Right hindlimb (tissue), 1 donor: ENCODE data around the gene LZTR1.
"Not testable (repeated sequence)": the region's sequence is repeated elsewhere in the genome, so short reads cannot be mapped to it uniquely, and the experiment has no call there.

ENCODE experiments used
- DNase-seq: peaks from one replicate; pipeline ENCODE4 v3.0.0-alpha.2; 2018

The LZTR1 gene

DNA sequence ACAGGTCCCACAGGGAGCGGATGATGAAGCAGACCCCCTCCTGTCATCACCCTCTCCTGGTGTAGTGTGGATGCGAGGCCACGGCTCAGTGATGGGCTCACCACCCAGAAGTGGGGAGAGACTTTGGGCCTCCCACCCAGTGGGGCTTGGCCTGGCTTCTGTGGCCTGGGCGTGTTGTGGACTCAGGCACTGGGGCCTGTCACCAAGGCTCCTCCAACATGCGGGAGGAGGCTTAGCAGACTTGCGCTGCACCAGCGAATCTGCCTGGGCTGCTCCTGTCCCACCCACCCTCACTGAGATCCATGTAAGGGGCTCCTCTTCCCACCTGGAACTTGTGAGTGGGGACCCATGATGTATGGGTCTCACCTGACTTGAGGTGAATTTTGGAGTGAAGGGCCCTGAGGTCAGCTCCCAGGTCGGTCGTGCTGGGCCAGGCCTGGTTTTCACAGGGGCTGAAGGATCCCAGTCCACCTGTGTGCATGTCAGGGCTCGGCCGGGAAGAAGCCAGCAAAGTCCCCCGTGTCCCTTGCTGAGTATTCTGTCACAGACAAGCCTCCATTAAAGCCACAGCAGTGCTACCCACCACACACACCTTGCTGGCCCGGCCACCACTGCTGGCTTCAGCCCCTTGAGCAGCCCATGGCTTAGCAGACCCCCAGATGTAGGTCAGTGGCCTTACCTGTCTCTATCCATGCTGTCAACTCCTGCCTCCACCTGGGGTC lies 15.6 kb downstream of the LZTR1 start:
- no peak for DNase-seq

DNA sequence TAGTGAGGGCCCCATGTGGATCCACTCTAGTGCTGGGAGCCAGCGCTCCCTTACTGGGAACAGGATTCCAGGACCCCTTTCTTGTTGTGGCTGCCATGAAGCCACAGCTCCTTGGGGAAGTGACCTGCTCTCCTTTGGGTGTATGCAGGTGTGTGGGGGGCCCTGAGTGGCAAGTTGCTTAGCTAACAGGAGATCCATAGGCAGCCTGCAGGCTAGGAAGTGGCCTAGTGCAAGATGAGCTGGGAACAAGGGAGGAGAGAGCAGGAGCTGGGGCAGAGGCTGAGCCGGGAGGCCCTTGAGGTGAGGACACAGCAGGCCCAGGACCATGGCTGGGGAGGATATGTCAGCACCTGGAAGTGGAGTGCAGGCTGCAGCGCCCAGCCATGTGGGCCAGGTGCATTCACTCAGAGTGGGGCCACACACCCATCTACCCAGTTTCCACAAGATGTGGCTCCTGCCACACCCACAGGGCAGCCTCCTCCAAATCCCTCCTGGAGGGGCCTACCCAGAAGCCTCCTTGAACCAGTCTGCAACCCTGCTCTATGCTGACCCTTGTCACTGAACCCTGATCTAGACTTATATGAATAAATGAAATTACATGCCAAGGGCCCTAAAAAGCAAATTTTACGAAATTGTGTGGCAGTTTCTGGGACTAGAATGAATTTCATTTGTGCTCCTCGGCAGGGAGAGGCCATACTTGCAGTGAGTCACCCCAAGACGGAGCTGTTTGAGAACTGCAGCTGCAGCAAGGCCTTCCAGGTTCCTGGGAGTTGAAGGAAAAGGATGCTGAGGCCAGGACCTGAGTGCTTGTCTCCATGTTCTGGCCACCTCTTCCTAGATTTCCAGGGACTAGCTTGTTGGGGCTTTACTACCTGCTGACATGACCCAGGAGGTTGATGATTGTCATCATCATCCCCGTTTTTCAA lies 16.6 kb downstream of the LZTR1 start:
- DNase-seq = no peak

DNA sequence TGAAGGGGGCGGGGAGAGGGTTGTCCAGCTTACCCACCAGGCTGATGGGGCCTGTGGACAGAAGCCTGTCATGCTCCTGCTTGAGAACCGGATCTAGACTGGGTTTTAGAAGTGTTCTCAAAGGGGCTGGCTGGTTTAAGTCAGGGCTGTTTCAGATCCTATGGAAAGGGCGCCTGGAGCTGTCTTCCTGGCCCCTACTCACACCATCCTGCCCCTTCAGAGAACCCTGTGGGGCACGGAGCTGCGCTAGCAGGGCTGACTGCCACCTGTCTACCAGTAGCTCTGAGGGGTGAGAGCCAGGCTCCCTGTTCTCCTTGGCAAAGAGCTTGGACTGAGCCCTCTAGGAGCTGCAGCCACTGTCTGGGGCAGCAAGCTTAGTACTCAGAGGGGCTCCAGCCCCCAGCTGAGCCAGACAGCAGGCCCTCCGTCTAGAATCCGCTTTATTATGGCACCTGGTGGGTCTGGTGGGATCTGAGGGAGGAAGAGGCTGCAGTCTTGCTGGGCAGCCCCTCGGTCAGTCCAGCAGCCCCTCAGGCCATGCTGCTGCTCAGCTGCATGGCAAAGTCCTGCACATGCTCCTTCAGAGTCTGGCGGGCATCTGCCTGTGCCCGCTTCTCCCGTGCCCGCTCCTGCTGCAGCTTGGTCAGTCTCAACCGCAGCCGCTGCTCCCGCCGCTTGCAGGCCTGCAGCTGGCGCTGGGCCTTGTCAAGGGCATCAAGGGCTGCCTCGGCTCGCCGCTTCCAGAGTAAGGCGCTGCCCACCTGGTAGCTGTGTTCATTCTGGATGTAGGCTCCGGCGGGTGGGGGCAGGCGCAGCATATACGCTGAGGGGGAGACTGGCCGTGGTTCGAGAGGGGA lies 17.5 kb downstream of the LZTR1 start:
- DNase-seq = no peak

DNA sequence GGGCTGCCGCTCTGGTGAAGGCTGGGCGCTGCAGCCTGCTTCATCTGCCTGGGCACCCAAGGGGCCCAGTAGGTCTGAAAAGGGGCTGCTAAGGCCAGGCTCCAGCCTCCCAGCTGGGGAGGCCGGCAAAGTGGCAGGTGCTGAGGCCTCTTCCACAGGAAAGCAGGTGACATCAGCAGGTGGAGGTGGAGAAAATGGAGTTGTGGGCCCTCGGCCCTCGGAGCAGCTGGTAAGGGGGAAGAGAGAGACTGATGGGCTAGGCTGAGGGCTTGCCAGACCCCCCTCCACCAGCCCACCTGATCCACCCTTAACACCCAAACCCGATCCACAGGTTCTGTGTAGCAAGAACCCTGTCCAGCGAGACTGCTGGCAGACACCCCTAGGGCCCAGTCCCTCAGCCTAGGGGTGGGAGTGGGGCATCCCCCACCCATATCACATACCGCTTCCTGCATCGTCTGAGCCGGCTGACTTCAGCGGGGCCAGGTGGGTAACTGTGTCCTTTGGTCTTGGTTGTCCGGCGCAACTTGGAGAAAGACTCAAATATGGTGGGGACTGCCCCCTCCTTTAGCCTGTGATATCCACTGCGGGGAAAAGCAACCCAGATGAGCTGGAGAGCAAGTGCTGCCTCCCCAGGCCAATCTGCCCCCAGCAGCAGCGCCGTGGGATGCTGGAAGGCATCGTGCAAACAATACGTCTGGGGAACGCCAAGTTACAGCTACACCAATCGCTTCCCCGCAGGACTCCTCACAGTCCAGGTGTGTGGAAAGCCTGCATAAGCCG lies 18.3 kb downstream of the LZTR1 start:
- no peak for DNase-seq

DNA sequence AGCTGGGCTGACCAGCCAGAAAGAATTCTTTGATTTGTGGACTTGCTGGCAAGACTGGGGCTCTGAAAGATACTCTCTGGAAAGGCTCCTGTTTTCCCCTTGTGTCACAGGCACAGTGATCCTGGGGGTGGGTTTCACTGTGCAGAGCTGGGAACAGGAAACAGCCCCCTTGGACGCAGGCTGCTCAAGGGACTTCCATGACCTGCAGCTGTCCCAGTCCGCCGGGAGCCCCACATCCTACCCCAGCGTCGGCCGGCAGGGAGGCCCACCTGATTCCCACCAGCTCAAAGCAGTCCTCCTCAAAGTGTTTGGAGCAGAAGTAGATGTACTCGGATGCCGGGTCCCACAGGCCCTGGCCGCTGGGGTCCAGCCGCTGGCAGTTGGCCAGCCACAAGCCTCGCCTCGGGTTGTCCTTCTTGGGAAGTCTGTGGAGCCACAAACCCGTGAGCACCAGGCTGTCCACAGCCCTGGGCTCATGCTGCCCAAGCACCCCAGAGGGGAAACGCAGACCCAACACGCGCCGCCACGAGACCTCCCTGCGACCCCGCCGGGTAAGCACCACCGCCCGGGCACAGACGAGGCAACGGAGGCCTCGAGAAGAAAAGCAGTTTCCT lies 19.0 kb downstream of the LZTR1 start:
- DNase-seq = no peak

DNA sequence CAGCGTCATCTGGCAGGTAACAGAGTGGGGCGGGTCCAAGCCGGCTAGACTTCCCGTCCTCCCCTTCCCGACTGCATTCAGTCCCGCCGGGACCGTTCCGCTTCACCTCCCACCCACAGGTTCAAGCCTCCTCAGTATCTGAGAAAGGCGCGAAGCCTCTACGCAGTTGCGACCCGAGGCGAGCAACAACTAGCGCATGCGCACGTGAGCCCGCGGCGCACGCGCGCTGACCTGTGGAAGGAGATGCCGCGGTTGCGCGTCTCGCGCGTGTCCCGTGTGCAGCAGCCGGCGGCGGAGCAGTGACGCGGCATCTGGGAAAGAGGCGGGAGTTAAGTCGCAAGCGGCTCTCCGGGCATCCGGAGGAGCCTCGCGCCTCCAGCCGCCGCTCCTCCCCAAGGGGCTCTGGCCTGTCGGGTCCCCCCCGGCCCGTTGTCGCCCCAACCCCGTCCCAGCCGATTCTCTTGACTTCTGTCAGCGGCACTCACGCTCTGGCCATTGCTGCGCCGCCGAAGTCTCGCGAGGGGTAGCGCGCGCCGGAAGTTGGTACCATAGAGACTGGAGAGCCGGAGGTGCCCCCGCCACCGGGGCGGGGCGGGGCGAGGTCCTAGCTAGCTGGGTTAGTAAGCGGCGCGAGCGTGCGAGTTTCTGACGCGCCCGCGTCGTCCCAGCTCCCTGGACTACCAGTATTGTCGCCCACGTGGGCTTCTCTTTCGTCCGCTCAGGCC lies 19.7 kb downstream of the LZTR1 start, which contains the start of gene THAP7:
Gene THAP7 (minus strand): TSS at position 518 of the 725 bp plus-strand sequence. CDS start 207 bp downstream, at position 311.
- DNase-seq = peak; percentile 97

DNA sequence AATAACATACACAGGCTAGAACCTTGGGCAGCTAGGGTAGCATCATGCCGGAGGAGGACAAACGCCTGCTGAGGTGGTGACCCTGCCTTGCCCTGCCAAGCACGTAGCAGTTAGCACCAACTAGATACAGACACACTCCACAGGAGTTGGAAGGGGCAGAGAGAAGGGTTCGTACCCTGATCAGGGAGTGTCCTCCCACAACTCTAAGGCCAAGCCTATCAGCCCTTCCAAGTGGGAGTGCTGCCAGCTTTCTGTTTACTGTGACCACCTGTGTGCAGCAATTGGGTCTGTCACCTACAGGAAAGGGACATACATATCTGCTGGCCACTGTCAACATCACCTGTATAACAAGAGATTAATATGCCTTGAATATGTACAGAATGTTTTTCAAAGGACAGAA lies 21.7 kb downstream of the LZTR1 start:
- no peak for DNase-seq

DNA sequence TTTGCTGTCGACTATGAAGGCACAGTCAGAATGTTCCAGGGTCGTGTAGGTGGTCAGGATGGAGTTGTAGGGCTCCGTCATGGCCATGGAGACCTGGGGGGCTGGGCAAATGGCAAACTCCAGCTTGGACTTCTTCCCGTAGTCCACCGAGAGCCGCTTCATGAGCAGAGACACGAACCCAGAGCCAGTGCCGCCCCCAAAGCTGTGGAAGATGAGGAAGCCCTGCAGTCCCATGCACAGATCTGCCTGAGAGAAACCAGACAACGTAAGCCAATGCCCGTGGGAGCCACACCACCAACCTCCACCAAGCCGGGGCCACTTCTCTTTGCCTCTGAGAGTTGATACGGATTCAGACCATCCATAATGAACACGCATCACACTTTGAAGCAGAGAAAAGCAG lies 27.1 kb downstream of the LZTR1 start:
- not testable (repeated sequence) for DNase-seq

DNA sequence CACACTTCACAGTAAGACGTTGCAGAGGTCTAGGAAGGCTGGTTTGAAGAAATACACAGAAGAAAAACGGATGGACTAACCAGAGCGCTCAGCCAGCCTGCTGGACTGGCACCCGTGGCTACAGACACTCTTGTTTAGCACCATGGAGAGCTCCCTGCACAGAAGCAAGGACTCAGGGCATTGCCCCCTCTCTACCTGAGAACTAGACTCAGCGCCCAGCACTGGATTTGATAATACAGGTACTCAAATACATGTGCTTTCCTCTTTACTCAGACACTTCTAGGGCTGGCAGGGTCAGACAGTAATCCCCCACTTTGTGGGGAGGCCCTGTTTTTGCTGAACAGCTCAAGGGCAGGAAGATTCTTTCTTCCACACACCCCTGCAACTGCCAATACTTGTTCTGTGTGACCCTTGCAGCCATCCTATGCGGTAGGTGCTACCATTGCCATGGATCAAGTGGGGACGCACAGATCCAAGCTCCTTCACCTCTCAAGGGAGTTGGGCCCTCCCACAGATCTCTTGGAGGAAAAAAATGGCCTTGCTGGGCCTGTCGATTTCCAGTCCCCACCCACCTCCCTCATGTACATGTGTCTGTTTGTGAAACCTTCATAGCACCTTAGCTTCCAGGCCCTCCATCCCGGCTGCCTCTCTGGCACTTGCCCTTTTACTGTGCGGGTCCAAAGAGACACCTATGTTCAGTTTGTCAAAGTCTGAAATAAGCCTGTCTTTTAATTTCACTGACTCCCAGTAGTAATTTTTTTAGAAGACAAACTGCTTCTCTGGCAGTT lies 27.7 kb downstream of the LZTR1 start:
- DNase-seq = no peak

DNA sequence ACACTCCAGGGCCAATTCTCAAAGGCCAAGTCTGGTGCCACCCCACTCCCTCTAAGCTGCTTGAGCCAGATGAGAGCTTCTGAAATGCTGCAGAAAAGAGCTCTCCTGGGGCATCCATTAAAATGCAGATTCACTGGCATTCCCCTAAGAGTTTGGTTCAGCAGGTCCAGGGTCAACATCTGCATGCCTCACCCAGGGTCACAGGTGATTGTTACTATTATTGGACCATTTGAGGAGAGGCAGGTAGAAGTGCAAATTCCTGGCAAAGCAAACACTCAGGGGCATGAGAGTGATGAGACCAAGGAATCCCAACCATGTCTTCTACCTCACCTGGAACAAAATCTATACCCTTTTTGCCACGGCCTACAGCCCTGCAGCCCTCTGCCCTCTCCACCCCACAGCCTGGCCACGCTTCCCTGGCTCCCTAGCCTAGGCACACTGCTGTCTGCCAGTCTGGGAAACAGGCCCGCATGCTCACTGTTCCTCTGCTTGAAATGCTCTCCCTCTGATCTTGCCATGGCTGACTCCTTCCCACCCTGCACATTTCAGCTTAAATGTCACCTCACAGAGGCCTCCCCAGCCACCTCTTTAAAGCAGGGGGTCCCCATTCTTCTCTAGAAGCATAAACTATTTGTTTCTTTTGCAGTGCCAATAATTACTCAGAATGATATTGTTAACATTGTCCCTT lies 28.5 kb downstream of the LZTR1 start:
- DNase-seq = no peak

DNA sequence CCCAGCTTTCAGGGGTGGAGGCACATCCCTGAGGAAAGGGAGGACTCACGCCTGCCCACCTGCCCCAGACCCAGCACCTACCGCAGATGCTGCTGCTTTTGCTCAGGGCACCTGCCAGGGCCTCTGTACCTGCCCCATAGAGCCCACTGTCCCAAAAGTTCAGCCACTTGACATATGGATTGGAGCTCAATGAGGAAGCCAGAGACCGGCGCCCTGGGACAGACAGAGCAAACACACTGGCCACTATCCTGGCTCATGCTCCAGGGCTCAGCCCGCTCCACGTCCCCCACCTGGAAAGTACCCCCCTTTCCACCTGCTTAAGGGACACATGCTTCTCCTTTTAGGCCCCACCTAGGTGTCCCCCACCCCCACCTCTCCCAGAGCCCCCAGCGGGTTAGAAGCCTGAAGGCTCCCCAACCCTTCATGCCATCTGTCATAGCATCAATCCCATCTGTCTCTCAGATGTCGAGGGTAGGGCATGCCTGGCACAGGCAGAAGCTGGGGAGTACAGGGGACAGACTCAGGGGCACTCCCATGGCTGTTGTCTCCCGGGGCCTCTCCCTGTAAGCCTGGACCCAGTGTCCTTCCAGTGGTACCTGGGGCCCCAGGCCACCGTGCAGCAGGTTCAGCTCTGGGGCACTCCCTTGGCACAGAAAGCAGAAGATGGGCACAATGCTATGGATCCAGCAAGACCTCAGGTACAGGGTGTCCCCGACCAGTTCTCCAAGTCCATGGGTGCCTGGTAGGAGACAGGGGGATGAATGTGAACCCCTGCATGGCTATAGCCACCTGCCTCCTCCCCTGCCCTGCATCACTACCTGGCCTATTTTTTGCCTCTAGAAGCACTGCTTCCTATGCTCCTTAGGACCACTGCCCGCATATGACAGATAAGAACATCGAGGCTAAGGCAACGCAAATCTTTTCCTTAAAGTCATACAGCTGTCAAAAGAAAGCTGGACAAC lies 30.6 kb downstream of the LZTR1 start:
- no peak for DNase-seq

DNA sequence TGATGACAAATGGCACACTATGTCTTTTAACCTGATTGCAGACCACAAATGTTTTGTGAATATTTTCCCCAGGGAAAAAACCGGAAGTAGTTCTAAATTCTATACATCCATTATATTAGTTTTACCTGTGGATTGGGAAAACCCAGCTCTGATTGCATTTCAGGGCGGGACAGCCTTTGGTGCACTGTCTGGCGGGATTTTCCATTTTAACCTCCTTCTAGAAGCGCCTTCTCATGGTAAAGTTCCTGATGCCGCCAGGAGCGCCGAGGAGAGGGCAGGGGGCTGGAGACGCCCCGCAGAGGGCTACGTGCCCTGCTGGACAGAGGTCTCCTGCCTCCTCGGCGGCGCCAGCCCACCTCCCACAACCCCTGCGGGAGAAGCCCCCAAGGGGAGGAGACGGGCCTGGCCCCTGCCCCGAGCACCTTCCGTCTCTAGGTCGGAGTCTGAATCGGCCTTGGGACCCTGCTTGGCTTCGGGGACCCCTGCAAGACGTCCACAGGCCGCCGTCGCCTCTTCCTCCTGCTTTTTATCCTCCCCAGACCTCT lies 31.6 kb downstream of the LZTR1 start:
- no peak for DNase-seq

DNA sequence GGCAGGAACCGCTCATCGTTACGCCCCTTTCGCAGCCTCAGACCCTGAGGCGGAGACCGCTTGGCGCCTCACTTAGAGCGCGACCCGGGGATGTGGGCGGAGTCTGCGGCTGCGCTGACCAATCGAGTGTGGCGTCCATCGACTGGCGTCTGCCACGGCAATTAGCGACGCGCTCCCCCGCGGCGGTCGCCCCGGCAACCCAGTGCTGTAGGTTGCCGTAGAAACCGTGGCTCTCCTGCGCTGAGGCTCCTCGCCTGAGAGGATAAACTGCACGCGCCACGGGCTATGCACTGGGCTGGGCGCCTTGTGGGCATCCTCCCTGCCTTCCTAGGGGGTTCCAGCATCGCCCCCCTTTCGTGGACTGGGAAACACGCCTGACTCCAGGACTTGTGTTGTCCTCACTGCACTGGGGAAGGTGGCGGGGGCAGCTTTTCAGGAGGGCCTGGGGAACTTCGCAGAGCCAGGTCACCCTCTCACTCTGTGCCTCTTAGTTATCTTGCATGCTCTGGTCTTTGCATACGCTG lies 32.2 kb downstream of the LZTR1 start:
- DNase-seq = peak; percentile 95

DNA sequence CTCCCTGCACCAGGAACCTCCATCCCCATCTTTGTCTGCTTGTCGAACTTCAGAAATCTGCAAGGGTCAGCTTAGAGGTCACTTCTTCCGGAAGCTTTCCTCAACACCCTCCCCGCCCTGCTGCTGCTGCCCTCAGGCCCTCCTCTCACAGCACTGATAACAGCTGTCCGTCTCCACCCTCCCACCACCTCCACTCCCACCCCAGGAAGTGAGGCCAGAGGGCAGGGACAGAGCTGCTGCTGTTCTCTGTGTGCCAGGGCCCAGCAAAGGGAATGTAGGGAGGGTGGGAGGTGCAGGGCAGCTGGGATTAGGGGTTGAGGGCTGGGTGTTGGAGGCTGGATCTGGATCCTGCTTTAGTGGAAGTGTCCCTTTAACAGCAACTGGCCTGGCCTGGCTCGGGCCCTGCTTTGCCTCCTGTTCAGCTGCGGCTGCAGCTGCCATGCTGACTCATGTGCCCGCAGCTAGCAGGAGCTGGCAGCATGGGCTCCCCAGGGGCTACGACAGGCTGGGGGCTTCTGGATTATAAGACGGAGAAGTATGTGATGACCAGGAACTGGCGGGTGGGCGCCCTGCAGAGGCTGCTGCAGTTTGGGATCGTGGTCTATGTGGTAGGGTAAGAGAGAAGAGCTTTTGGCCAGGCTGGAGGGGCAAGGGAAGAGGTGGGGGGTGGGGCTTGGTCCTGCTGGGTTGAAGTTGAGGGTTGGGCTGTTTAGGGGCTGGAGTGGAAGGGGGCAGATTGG lies 32.8 kb downstream of the LZTR1 start, which contains the start of gene P2RX6:
Gene P2RX6 (plus strand): TSS at position 440 of the 740 bp plus-strand sequence. CDS start 10 bp downstream, at position 450.
- peak; percentile 89 for DNase-seq

DNA sequence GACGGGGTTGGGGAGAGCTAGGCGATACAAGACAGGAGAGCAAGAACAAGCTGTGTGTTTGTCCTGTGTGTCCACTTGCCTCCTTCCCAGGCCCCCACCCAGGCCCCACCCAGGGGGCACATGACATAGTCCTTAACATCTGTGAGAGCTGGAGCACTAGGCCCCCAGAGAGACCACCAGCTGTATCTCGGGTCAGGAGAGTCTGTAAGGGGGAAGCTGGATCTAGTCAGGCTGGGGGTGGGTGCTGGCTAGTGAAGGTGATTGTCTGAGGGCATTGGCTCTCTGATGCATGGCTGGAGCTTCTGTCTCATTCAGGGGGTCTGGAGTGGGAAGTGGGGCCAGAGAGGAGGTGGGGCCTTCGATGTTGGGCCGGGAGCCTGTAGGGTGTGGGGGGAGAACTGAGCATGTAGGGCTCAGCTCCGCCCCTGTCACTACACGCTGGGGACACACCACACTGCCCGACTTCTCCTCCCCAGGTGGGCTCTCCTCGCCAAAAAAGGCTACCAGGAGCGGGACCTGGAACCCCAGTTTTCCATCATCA lies 33.4 kb downstream of the LZTR1 start:
- no peak for DNase-seq

DNA sequence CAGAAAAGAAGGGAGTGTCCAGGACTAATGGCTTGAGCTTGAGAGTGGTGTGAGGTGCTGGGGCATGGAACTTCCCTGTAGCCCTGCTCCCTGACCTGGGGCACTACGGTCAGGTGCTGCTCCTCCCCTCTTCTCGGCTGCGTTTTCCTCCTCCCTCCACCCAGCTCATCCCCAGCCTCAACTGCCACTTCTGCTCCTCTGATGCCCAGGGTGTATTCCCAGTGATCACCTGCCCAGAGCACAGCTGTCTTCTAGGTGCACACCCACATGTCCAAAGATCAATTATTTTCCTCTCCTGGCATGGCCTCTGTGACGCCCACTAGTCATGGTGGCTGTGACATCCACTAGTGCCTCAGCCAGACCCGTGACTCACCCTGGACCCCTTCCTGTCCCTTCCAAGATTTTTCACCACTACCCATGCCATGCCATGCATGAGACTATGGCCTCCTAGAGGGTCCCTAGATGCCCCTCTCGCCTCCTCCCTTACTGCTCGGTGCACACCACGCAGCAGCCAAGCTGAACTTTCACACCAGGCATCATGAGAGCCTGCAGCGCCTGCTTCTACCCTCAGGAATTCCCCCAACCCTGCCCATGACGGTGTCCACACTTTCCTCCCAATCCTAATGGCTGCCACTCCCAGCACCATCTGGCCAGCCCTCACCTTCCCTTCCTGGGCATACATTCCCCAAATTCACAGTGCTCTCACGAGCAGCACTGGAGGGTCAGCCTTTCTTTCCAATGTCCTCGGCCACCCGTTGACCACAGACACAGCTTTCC lies 34.7 kb downstream of the LZTR1 start:
- no peak for DNase-seq
